ENCODE measurements around the gene WASF1. TPM values are rescaled to one million over a fixed set of nuclear protein-coding genes. Genes with fewer than 3 reads are reported as not detected.
"Not testable (repeated sequence)": the region's sequence is repeated elsewhere in the genome, so short reads cannot be mapped to it uniquely, and the experiment has no call there.

Gene WASF1
- total RNA-seq, 1 donor from 2014 or later: 26.2 TPM

DNA sequence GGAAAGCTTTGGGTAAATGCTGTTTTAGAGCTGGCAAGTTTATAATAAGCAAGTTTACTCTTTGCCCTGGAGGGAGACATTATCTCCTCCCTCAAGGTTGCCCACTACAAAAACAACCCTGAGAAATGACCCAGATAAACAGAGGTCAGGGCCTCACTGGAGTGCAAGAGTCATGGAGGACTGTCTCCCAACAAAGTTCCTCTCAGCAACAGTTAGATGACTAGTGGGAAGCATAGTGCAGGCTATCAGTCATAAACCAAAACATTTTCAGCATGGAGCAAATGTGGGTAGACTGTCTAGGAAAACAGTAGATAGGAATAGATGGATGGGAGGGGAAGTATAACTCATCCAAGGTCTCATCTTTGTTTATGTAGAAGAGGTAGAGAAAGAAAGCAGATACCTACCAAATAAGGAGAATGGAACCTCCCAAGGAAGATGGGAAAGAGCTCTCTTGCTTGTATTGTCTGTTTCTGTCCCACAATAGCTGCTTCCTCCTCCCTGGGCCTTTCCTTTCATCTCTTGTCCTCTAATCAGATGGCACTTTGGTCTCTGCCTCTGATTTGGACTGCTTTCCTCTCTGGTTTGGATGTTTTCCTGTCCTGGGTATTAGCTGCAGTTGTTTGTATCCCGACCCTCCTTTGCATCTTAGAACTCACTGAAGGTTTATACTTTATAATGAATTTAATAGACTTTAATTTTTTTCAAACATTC is 95.4 kb downstream of the WASF1 start:
- no peak for DNase-seq (ENCODE audit: extremely low spot score, unreplicated experiment)
- peaks cover 1% of the 10 kb centered on the region for H3K4me1 Mint-ChIP-seq (ENCODE audit: unreplicated experiment)
- no peaks in the 10 kb centered on the region for H3K9me3 Mint-ChIP-seq (ENCODE audit: unreplicated experiment)
- no peaks in the 10 kb centered on the region for H3K36me3 Mint-ChIP-seq (ENCODE audit: unreplicated experiment)
- no peak overlapping the region for H3K27ac Mint-ChIP-seq (ENCODE audit: unreplicated experiment)
- no peak overlapping the region for H3K4me3 Mint-ChIP-seq (ENCODE audit: unreplicated experiment)
- peaks cover 5% of the 10 kb centered on the region for H3K27me3 Mint-ChIP-seq (ENCODE audit: unreplicated experiment)
- TF ChIP-seq CTCF (IDR thresholded peaks at IDR 0.05): no peak

- H3K27ac Mint-ChIP-seq (ENCODE audit: unreplicated experiment): no peak overlapping the region
- no peak for TF ChIP-seq CTCF (IDR thresholded peaks at IDR 0.05)
- DNase-seq (ENCODE audit: extremely low spot score, unreplicated experiment): no peak
- H3K36me3 Mint-ChIP-seq (ENCODE audit: unreplicated experiment): no peaks in the 10 kb centered on the region
- peaks cover 35% of the 10 kb centered on the region for H3K27me3 Mint-ChIP-seq (ENCODE audit: unreplicated experiment)
- no peak overlapping the region for H3K4me3 Mint-ChIP-seq (ENCODE audit: unreplicated experiment)
- no peaks in the 10 kb centered on the region for H3K4me1 Mint-ChIP-seq (ENCODE audit: unreplicated experiment)
- H3K9me3 Mint-ChIP-seq (ENCODE audit: unreplicated experiment): no peaks in the 10 kb centered on the region
Observed at GRCh38 chr6:110075406-110075805, 104.1 kb downstream of the WASF1 start.

GRCh38 chr6:110073474-110073873 is 106.0 kb downstream of the WASF1 start:
- H3K4me3 Mint-ChIP-seq (ENCODE audit: unreplicated experiment); H3K27ac Mint-ChIP-seq (ENCODE audit: unreplicated experiment); H3K9me3 Mint-ChIP-seq (ENCODE audit: unreplicated experiment); H3K36me3 Mint-ChIP-seq (ENCODE audit: unreplicated experiment); DNase-seq (ENCODE audit: extremely low spot score, unreplicated experiment); H3K4me1 Mint-ChIP-seq (ENCODE audit: unreplicated experiment): not testable (repeated sequence)
- peaks cover 43% of the 10 kb centered on the region for H3K27me3 Mint-ChIP-seq (ENCODE audit: unreplicated experiment)

DNA sequence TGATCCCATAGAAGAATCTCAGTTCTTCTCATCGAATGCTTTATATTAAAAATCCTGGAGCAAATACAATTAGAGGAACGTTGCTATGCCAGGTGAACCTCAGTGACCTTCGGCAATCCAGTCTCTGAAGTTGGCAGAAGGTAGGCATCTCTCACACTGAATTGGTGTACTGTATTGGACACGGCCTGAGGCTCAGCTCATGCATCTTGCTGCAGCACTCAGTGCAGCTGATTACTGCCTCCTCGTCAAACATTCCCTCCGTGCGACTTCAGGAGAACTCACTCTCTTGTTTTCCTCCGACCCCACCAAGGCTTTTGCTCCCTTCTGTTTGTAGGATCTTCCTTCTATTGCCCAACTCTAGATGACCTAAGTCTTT is 110.9 kb downstream of the WASF1 start:
- Mint-ChIP-seq H3K27ac (ENCODE audit: unreplicated experiment) (no peak overlapping the region), H3K27me3 (ENCODE audit: unreplicated experiment) (peaks cover 59% of the 10 kb centered on the region), H3K36me3 (ENCODE audit: unreplicated experiment) (no peaks in the 10 kb centered on the region), H3K9me3 (ENCODE audit: unreplicated experiment) (no peaks in the 10 kb centered on the region), H3K4me1 (ENCODE audit: unreplicated experiment) (no peaks in the 10 kb centered on the region), H3K4me3 (ENCODE audit: unreplicated experiment) (no peak overlapping the region)
- no peak for TF ChIP-seq CTCF (IDR thresholded peaks at IDR 0.05)
- no peak for DNase-seq (ENCODE audit: extremely low spot score, unreplicated experiment)

- TF ChIP-seq CTCF (IDR thresholded peaks at IDR 0.05): no peak
- no peaks in the 10 kb centered on the region for H3K9me3 Mint-ChIP-seq (ENCODE audit: unreplicated experiment)
- H3K4me3 Mint-ChIP-seq (ENCODE audit: unreplicated experiment): no peak overlapping the region
- no peaks in the 10 kb centered on the region for H3K36me3 Mint-ChIP-seq (ENCODE audit: unreplicated experiment)
- H3K4me1 Mint-ChIP-seq (ENCODE audit: unreplicated experiment): no peaks in the 10 kb centered on the region
- no peak overlapping the region for H3K27ac Mint-ChIP-seq (ENCODE audit: unreplicated experiment)
- DNase-seq (ENCODE audit: extremely low spot score, unreplicated experiment): no peak
- H3K27me3 Mint-ChIP-seq (ENCODE audit: unreplicated experiment): peaks cover 58% of the 10 kb centered on the region
Observed at GRCh38 chr6:110067837-110068591, 111.5 kb downstream of the WASF1 start.
